Stimulated activated CD8-positive, alpha-beta memory T cell treated with anti-CD3 and anti-CD28 coated beads, Interleukin-15, amount 100 ng/mL, for 1 hour (primary cell): Measurements from ENCODE around the gene FAM118B.

Experiments used
- DNase-seq: peaks from one replicate; pipeline ENCODE4 v3.0.0-alpha.2; 2020; ENCODE audit warnings: low read depth

The FAM118B gene

DNA sequence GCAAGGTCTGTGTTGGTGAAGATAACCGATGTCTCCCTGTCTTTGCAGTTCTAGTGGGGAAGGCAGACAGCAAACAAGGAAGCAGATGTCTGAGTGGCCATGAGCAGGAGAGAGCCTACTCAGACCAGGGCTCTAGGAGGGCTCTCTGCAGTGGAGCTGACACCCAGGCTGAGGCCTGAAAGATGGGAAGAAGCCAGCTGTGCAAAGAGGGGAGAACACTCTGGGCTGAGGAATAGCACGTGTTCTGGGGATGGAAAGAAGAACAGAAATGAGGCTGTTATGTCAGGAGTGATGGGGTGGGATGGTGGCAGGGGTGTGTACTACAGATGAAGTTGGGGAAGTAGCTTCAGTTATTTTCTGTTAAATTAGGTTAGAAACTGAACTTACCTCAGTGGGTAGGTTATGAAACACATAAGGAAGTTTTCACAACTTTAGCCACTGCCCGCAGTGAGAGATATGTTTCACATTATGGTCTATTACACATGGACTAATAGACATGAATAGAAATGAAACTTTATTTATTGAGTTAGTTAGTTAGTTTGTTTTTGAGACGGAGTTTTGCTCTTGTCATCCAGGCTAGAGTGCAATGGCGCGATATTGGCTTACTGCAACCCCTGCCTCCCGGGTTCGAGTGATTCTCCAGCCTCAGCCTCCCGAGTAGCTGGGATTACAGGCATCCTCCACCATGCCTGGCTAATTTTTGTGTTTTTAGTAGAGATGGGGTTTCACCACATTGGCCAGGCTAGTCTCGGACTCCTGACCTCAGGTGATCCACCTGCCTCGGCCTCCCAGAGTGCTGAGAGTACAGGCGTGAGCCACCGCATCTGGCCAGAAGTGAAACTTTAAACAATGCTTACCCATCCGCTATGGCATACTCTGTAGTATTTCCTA, 100.1 kb downstream of the FAM118B start:
- no peak for DNase-seq
